Activated CD4-positive, CD25-positive, alpha-beta regulatory T cell treated with anti-CD3 and anti-CD28 coated beads, Interleukin-2, amount 50 U/mL, for 24 hours (primary cell): Measurements from ENCODE around the gene C12orf57.
A peak's percentile ranks its signal among the peaks of the same experiment; 100 is the strongest.

Experiments used
- ATAC-seq, 2 donors: fragments of 150-1000 bp; cut with Tn5 transposase; one replicate each; pipeline ENCODE4 v1.10.0; 2021; ENCODE audit warnings: mild to moderate bottlenecking in 1 of 2, moderate library complexity in 1 of 2

The C12orf57 gene

DNA sequence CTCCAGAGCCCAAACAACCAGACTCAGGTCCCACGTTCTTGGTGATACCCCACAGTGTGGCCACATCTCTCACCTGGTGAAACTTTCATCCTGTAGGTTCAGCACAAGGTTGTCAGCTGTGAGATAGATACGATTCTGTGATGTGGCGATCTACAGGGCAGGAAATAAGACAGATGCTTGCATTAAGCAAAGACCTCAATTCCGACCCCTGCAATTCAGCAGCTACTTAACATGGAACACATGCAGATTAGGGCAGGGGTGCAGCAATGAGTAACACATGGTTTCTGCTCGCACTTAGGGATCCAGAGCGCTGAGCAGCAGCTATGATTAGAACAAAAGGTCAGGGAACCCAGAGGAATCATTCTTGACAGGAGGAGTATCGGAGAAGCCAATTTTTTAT lies 22.5 kb downstream of the C12orf57 start:
- ATAC-seq, result no peak

DNA sequence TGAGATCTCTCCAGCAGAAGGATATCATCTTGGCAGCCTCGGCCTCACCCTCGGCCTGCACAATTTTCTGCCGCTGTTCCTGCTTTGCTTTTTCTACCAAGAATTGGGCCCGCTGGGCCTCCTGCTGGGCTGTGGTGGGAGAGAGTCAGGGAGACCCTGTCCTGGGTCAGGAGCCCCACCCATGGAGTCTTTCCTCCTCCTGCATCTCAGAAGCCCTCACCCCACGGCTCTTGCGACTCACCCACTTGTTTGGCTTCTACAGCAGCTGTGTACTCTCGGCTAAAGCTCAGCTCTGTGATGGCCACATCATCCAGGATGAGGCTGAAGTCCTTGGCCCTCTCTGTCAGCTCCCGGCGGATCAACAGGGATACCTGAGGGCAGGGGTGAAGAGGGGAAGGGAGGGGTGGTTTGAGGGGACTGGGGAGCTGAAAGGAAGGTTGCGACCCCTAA lies 23.9 kb downstream of the C12orf57 start:
- no peak for ATAC-seq

DNA sequence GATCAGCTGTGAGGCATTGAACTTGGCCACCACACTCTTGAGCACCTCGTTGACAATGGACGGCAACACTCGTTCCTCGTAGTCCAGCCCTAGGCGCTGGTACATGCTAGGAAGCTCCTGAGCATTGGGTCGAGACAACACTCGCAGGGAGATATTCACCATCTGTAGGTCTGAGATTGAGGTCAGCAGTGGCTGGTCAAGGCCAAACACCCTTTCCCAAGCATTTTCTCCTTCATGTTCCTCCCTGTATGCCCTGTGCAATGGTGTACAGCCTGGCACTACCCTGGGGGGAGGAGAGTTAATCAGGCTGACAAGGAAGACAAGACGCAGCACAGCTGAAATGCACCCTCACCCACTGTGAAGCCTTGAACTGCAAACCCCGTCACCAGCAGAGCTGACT lies 24.6 kb downstream of the C12orf57 start:
- ATAC-seq, result no peak

DNA sequence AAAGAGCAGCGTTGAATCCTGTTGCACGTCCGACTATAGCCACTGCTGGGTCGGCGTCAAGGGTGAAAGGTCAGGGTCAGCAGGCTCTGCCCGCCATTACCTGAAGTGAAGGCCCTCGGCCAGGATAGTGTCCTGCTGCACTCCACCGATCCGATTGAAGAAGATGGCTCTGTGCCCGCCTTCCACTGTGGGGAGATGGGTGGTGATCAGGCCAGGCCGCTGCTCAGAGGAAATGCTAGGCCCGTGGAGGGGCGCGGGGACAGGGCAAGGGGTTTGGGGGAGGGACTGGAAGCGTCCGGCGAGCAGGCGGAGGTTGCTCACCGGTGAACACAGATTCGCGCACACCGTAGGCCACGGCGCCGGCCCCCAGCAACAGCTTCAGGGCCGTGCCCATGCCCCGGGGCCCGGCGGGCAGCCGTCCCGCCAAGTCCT lies 26.3 kb downstream of the C12orf57 start:
- peak; percentile 18 for ATAC-seq

DNA sequence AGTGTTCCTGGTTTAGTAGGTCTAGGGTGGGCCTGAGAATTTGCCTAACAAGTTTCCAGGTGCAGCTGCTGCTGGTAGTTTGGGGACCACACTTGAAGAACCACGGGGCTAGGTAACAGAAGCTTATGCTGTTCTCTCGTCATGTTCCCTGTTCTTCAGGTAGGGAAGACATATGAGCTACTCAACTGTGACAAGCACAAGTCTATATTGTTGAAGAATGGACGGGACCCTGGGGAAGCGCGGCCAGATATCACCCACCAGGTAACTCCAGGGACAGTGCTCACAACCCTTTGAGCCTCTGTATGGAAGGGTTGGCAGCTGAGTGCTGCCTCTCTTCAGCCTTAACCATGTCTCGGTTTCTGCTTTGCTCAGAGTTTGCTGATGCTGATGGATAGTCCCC lies 30.4 kb downstream of the C12orf57 start:
- ATAC-seq, result no peak

DNA sequence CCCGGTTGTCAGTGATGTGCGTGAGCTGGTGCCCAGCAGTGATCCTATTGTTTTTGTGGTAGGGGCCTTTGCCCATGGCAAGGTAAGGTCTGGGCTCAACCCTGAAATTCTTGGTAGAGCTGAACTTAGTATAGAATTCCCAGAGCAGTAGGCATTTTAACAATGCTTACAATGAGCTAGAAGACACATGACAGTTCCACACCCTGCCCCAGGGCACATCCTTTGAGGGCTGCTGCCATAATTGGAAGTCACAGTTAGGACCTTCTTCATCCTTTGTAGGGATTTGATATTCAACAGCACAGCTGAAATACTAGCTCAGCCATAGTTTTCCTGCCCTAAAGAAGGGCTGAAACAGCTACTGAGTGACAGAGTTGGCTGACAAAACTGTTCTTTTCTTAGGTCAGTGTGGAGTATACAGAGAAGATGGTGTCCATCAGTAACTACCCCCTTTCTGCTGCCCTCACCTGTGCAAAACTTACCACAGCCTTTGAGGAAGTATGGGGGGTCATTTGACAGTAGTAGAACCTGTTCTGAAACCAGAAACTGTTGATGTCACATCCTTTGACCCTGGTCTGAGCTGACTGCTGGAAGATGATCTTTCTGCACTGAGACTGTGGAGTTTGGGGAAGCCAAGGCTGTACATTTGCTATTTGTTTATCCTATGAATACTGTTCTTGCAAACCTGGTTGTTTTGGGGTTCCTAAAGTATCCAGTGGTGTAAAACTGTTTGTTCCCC lies 31.6 kb downstream of the C12orf57 start:
- ATAC-seq, result no peak

DNA sequence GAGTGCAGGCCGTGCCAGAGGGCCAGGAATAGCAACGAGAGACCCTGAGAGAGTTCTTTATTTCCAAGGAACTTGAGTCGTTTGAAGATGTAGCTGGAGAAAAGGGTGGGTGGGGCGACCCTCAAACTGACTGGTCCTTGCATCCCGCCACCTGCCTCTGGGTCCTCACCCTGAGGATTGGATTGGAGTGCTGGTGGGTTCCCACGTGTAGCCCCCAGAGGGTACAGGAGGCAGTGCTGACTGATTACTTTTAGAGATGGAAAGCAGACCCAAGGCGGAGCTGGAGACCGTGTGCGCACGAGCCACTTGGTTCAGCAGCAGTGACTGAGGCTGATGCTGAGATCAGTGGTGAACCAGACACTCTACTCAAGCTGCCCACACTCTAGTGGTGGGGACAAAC lies 33.8 kb downstream of the C12orf57 start:
- no peak for ATAC-seq

DNA sequence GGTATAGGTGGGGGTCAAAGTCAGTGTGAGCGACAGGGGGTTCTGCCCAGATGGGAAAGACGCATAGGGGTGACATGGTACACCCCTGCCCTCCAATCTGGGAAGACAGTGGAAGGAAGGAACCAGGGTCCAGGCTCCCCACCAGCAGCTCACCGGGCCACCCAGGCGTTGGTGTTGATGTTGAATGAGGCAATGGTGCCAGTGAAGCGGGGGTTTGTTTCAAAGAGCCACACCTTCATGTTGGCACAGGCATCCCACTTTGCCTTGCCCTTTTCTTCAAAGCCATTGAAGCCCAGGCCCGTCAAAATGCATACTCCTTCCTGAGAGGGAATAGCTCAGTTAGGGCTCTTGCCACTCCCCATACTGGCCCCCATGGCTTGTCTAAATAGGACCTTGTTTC lies 34.4 kb downstream of the C12orf57 start:
- no peak for ATAC-seq

DNA sequence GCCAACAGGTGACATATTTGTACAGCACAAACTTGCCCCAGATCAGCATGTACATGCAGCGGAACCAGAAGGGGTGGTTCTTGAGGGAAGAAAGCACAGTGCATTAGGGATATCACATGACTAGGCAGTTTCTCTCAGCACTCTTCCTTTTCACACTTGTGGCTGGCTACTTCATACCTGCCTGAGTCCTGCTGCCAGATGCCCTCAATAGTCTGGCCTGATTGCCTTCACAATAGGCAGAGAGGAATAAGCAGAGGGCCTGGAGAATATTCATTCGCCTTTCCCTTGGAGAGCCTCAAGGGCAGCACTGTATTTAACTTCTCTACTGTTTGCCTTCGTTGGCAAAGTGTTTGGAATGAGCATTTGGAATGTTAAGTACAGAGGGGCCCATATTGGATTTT lies 34.8 kb downstream of the C12orf57 start:
- no peak for ATAC-seq

DNA sequence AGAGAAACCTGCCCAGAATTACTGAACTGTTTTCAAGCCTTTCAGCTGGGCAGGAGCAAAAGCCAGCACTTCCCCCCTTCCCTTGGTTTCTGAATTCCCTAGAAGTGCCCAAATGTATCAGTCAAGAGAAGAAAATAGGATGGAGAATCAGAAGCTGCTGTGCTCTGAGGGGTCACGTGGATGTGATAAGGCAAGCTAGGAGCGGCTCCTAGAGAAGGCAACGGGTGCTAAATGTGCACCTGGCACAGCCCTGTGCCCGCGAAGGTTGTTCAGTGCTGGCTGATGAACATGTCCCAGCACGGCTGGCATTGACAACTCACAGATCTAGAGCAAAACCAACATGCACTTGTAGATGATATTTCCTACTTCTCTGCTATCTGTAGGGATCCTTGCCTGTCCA lies 35.2 kb downstream of the C12orf57 start:
- ATAC-seq, result no peak

DNA sequence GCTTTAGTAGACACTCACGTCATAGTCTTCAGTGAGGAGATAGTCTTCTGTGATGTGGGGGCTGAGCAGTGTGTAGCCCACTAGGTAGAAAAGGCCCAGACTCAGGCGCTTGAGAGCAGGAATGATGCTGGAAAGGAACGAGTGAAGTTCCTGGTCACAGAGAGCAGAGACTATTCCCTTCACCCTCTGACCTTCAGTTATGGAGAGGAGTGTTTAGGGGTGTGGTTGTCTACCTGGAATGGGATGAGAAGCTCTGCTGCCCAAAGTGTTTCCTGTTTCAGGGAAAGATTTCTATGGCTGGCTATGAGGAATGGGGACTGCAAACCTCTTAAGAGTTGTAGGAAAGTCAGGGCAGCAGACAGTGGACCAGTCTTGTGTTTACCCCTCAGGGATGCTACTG lies 35.6 kb downstream of the C12orf57 start:
- no peak for ATAC-seq

DNA sequence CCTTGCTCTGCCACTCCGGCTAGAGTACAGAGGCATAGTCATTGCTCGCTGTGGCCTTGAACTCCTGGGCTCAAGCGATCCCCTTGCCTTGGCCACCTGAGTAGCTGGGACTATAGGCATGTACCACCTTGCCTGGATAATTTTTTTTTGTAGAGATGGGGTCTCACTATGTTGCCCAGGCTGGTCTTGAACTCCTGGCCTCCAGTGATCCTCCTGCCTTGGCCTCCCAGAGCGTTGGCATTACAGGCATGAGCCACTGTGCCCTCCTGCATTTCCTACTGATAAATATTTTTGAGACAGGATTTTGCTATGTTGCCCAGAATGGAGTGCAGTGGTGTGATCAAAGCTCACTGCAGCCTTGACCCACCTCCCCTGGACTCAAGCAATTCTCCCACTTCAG lies 36.3 kb downstream of the C12orf57 start:
- no peak for ATAC-seq

DNA sequence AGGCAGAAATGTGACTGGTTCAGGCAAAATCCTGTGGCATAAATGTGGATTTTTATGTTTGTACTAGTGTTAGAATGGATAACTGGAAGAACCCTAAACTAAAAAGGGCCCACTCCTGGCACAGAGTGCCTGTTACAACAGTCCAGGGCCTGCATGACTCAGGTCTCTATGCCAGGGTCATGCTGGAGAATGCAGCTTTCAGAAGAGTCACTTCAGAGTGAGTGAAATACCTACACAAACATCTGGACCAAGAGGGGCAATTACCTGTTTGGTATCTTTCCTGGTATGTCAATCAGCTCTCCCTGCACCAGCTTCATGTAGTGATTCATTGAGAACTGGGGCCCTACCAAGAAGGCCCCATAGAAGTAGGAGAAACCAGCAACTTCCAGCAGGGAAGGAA lies 36.9 kb downstream of the C12orf57 start:
- ATAC-seq, result no peak

DNA sequence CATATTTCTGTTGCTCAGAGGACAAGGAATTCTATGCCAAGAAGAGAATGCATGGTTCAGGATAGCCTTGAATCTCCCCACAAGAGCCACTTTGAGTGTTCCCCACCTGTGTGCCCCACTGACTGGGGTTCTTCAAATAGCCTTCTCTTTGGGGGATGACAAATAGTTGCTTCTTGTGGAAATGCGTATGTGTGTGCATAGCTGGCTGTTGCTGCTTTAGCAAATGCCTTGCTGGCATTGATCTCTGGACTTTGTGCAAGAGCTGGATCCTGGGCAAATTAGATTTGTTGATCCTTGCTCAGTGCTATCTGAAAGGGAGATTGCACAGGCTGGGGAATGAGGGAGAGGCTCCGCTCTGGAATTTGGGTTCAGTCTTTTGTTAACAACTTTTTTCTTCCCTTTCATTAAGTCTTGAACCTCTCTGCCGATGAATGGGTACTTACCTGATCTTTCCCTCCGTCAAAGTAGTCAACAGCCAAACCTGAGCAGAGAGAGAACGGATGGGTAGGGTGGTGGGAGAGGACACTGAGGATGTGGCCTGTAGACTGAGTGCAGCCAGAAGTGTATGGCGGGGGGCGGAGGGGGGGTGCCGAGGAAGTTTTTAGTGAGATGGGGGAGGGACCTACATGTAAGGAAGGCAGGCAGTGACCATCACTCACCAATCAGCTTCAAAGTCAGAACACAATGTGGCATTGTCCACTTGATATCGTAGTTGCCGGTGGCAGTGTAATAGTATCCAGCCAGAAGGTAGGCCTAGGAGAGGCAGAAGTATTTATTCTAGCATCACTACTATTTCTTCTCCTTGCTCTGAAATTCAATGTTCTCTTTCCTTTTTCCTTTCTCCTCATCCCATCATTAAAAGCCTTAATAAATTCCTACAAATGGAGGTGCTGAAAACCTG lies 37.6 kb downstream of the C12orf57 start:
- ATAC-seq, result no peak

DNA sequence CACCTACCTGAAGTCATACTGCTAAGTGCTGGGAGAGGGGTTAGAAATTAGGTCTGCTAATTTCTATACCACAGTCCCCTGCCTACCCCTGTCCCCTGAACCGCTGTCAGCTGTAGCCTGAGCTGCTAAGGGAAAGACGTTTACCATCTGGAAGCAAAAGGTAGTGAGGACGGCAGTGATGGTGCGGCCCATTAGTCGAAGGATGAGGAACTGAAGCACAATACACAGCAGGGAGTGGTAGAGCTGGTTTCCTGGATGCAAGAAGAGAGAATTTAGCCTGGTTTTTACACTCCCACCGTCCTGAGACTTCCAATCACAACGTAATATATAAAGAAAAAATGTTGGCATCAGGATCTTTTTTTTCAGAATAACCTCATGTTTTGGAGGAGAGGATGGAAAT lies 38.7 kb downstream of the C12orf57 start:
- no peak for ATAC-seq

DNA sequence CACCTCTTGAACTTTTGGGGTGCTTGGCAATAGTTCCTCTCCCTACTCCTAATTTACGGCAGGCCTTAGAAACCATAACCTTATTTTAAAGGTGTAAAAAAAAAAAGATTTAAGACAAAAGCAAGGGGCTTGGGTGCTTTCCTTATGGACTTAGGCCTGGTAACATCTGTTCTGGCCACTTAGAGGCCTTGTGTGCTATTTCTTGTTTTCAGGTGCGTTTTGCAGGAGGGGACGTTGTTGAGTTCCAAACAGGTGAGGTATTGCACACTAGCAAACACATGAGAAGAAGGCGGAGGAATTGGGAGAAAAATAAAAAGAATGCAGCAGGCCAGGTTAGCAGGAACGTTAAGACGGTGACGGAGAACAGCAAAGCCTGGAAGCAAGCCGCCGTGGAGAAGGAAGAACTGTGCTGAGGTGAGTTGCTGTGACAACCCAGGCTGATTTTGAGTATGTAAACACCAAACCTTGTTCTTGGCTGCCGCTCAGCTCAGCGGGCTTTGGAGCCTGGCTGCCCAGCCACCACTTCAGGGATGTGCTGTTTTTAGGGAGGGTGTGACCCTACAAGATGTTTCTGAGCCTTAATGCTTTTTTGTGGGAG lies 44.2 kb downstream of the C12orf57 start:
- no peak for ATAC-seq
